Ovary (tissue), 9 donors: ENCODE data around the gene NDE1. TPM values are rescaled to one million over a fixed set of nuclear protein-coding genes. Genes with fewer than 3 reads are reported as not detected.

Experiments used
- DNase-seq, 5 donors: peaks; one replicate each; pipeline ENCODE4 v3.0.0-alpha.2; 2019 to 2020
- H3K27ac ChIP-seq, 2 donors: fragments of 200-600 bp; one replicate each; pipeline versions ENCODE4 v1.5.1 to v1.8.0; 2019 to 2022
- H3K27me3 ChIP-seq: fragments of 200-600 bp; one replicate; pipeline ENCODE4 v1.8.0; 2022
- H3K36me3 ChIP-seq: fragments of 200-600 bp; sonication (generic); one replicate; pipeline ENCODE4 v1.5.1; 2019
- H3K4me1 ChIP-seq: one replicate; pipeline ENCODE4 v1.8.1; 2013; ENCODE audit warnings: mild to moderate bottlenecking, moderate library complexity; ENCODE audit not compliant: insufficient read depth
- H3K4me3 ChIP-seq: fragments of 200-600 bp; sonication (generic); one replicate; pipeline ENCODE4 v1.5.1; 2017
- H3K9me3 ChIP-seq, 2 donors: fragments of 200-600 bp in 1 of 2; sonication (generic) in 1 of 2; one replicate each; pipeline versions ENCODE4 v1.5.1 to v1.8.1; 2013 to 2019; ENCODE audit warnings: mild to moderate bottlenecking in 1 of 2, moderate library complexity in 1 of 2
- CTCF ChIP-seq, 3 donors: fragments of 450-650 bp in 2 of 3; fragments of 200-600 bp in 1 of 3; IDR thresholded peaks; one replicate each; pipeline versions ENCODE4 v1.5.1 to v1.8.0; 2016 to 2022; ENCODE audit warnings: antibody characterized with exemption in 3 of 3, mild to moderate bottlenecking in 1 of 3
- EP300 ChIP-seq: sonication (generic); formaldehyde crosslinking; IDR thresholded peaks from one replicate; pipeline ENCODE4 v1.6.1; 2017; ENCODE audit warnings: antibody characterized with exemption
- POLR2A ChIP-seq: fragments of 450-650 bp; IDR thresholded peaks from one replicate; pipeline ENCODE4 v1.6.1; 2017; ENCODE audit warnings: antibody characterized with exemption, mild to moderate bottlenecking, moderate library complexity
- WGBS, 3 donors: extraction: QIAGEN DNeasy Blood & Tissue Kit in 1 of 3; methylation state at CpG; one replicate each; pipeline versions ENCODE4 v1.1.5 to v1.1.7; 2013 to 2017; 5-methylcytosine and 5-hydroxymethylcytosine counted together
- intact Hi-C, 4 donors: fragments of 100-400 bp; cut with DNase I; formaldehyde crosslinking; loops; one replicate each; pipeline versions ENCODE4 v1.11.0 to v1.15.1; 2022 to 2023
- polyA plus RNA-seq, 2 donors: library from polyadenylated mRNA; stranded (reverse); fragments of 200-250 nt in 1 of 2; fragments of 350-450 nt in 1 of 2; fragmentation: Illumina TruSeq in 1 of 2; extraction: RNeasy Lipid Tissue Mini Kit (QIAGEN cat#74804) in 1 of 2; gene quantifications; one replicate each; pipeline ENCODE4 v1.2.3, GENCODE V29; 2013 to 2014
- total RNA-seq, 7 donors: library from RNA; depleted of rRNA in 2 of 7; stranded (reverse); fragments of >200 nt in 2 of 7; fragmentation: NEBNext Ultra II Directional in 3 of 7; extraction: Animal tissue kit (Norgen Biotek cat#: 25700) in 3 of 7; gene quantifications; one replicate each; pipeline versions ENCODE4 v1.1.0 to v1.2.4, GENCODE V29; 2016 to 2023
- donor health status: DM: no; HTN: no; CAD: no; lungs with moderate emphysema.
- donor health status: DM: no; HTN: no; CAD: no.
- donor health status: Bipolar disorder and iron deficiency.
- donor health status: DM: yes; HTN: yes; CAD: no.
- donor health status: DM: no; HTN: no; CAD: no.
- donor health status: DM: yes; HTN: yes; CAD: no.

The NDE1 gene
- total and polyA plus RNA-seq, 9 donors = 9.8 to 31.9 (median 22.4) TPM

- 28 to 41% (median 35%) methylated on average over 2 of the region's 2 CpGs for WGBS, 3 donors
- intact Hi-C loops = no loop called here
- no peak overlapping the region for H3K27ac ChIP-seq
Measured at GRCh38 chr16:15749371-15749770, 99.3 kb downstream of the NDE1 start.

GRCh38 chr16:15749985-15750384, 99.9 kb downstream of the NDE1 start:
- H3K9me3 ChIP-seq = no peaks in the 10 kb centered on the region

More at GRCh38 chr16:15749371-15749770, 99.3 kb downstream of the NDE1 start:
- Histone ChIP-seq H3K27me3 (no peaks in the 10 kb centered on the region), H3K4me3 (no peak overlapping the region), H3K36me3 (no peaks in the 10 kb centered on the region), H3K9me3 (no peaks in the 10 kb centered on the region), H3K4me1 (no peaks in the 10 kb centered on the region)
- DNase-seq = no peak
- TF ChIP-seq CTCF (IDR thresholded peaks at IDR 0.05) (no peak), POLR2A (no peak), EP300 (no peak)

GRCh38 chr16:15751940-15752339, 101.9 kb downstream of the NDE1 start:
- 91 to 92% (median 91%) methylated on average over 7 of the region's 7 CpGs for WGBS, 3 donors
- no peaks in the 10 kb centered on the region for H3K36me3 ChIP-seq
- no peaks in the 10 kb centered on the region for H3K27me3 ChIP-seq
- H3K27ac ChIP-seq = no peak overlapping the region
- intact Hi-C loops = loop anchor here in 1 of 4 donors (10.0 kb wide), 1 partner anchor 373 kb away; no protein-coding TSS in a partner anchor
- no peak for TF ChIP-seq CTCF (IDR thresholded peaks at IDR 0.05)
- no peak for TF ChIP-seq EP300
- no peak for TF ChIP-seq POLR2A
- no peaks in the 10 kb centered on the region for H3K9me3 ChIP-seq
- no peak overlapping the region for H3K4me3 ChIP-seq
- H3K4me1 ChIP-seq = no peaks in the 10 kb centered on the region
- DNase-seq = no peak

More at GRCh38 chr16:15749985-15750384, 99.9 kb downstream of the NDE1 start:
- intact Hi-C loops = loop anchor here in 1 of 4 donors (10.0 kb wide), 1 partner anchor 375 kb away; no protein-coding TSS in a partner anchor
- H3K27ac ChIP-seq = no peak overlapping the region
- H3K27me3 ChIP-seq = no peaks in the 10 kb centered on the region
- WGBS, 3 donors = 89 to 93% (median 92%) methylated on average over 17 to 18 of the region's 18 CpGs
- H3K4me3 ChIP-seq = no peak overlapping the region
- DNase-seq = no peak
- no peak for TF ChIP-seq EP300
- no peaks in the 10 kb centered on the region for H3K4me1 ChIP-seq
- no peaks in the 10 kb centered on the region for H3K36me3 ChIP-seq

- TF ChIP-seq POLR2A = no peak
- TF ChIP-seq EP300 = no peak
- TF ChIP-seq CTCF (IDR thresholded peaks at IDR 0.05) = no peak
- DNase-seq = no peak
- intact Hi-C loops = loop anchor here in 1 of 4 donors (10.0 kb wide), 1 partner anchor 372 kb away; no protein-coding TSS in a partner anchor
- H3K4me3 ChIP-seq = no peak overlapping the region
- 77 to 90% (median 90%) methylated on average over 12 of the region's 12 CpGs for WGBS, 3 donors
- no peaks in the 10 kb centered on the region for H3K9me3 ChIP-seq
- H3K27ac ChIP-seq = no peak overlapping the region
- H3K36me3 ChIP-seq = no peaks in the 10 kb centered on the region
- H3K4me1 ChIP-seq = no peaks in the 10 kb centered on the region
- H3K27me3 ChIP-seq = no peaks in the 10 kb centered on the region
Measured at GRCh38 chr16:15752717-15753488, 102.9 kb downstream of the NDE1 start.
